ENCODE measurements around the gene B4GALNT3.

Gene B4GALNT3

GRCh38 chr12:510071-510825, 50.5 kb downstream of the B4GALNT3 start:
- DNase-seq: no peak

GRCh38 chr12:512933-513332, 53.2 kb downstream of the B4GALNT3 start:
- no peak for DNase-seq

- no peak for DNase-seq
These were observed 53.7 kb downstream of the B4GALNT3 start for GRCh38 chr12:513446-513845.

- DNase-seq: no peak
These were observed 57.8 kb downstream of the B4GALNT3 start for GRCh38 chr12:517538-517937.

- DNase-seq: no peak
These were observed 60.4 kb downstream of the B4GALNT3 start for GRCh38 chr12:520119-520518.

DNA sequence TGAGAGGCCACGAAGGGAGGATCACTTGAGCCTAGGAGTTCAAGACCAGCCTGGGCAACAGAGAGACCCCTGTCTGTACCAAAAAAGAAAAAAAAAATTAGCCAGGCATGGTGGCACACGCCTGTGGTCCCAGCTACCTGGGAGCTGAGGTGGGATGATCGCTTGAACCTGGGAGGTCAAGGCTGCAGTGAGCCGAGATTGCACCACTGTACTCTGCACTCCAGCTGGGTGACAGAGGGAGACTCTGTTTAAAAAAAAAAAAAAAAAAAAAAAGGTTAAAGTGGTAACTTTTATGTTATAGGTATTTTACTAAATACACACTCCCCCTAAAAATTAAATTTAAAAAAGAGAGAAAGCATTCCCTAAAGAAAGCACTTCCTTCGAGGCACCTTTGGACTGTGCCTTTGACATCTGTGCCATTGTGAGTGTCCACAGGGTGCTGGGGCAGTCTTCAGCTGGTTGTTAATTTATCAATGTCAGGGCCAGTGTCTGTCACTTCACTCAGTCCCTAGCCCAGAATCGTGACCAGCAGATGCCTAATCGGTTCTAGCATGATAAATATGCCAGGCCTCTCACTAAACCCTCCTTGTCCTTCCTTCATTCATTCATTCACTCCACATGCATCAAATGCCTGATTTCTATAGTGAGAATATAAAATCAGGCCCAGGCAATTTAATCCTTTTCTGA, 63.1 kb downstream of the B4GALNT3 start:
- no peak for DNase-seq

DNA sequence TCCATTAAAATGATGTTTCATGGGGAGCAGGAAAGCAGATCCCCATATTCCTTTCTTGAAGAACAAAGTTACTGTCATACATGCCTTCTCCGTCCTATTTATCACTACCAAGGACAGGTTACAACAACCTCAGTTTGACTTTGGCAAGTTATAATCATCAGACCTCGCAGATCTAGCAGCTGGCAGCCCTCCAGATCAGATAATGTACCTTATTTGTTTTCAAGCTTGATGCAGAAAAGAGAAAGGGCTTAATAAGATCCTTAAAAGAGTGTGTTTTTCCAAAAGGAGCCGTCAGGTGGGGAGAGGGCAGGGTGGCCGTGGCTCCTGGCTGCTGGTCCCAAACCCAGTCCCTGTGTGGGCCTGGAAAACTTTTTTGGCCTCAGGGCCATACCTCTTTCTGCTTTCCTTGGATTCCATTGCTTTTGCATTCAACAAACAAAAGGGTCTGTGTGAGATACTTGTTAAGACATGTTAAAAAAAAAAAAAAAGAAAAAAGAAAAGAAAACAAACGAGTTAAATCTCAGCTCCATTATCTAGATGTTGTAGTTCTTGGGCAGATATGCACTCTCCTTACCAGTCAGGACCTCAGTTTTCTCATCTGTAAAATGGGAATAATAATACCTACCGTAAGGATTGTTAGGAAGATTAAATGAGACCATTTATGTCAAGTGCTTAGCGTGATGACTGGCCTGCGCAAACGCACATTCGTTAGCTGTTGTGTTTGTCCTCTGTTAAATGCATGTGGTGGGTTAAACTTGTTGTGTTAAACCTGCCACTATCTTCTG, 64.6 kb downstream of the B4GALNT3 start:
- no peak for DNase-seq

DNA sequence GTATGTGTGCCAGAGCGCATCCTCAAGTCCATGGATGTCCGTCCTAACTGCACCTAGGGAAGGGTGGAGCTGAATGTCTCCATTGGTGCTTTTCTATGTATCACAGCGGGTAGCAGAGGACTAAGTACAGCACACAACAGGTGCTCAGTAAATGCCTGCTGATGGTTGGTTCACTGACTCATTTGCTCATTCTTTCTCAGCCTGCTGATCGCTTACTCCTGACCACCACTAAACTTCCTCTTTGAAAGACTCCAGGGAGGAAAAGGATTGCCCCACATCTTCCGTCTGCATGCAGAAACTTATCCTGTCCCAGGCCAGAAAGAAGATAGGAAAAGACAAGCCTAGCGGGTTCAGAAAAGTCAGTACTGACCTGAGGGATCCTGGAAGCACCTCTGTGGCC, 66.3 kb downstream of the B4GALNT3 start:
- no peak for DNase-seq

- DNase-seq: no peak
These were observed 67.5 kb downstream of the B4GALNT3 start for GRCh38 chr12:527241-527640.

GRCh38 chr12:527729-528128, 68.0 kb downstream of the B4GALNT3 start:
- no peak for DNase-seq

GRCh38 chr12:530308-530707, 70.6 kb downstream of the B4GALNT3 start:
- DNase-seq: no peak

GRCh38 chr12:530821-531220, 71.1 kb downstream of the B4GALNT3 start:
- DNase-seq: no peak

- no peak for DNase-seq
These were observed 72.3 kb downstream of the B4GALNT3 start for GRCh38 chr12:531951-532585.

DNA sequence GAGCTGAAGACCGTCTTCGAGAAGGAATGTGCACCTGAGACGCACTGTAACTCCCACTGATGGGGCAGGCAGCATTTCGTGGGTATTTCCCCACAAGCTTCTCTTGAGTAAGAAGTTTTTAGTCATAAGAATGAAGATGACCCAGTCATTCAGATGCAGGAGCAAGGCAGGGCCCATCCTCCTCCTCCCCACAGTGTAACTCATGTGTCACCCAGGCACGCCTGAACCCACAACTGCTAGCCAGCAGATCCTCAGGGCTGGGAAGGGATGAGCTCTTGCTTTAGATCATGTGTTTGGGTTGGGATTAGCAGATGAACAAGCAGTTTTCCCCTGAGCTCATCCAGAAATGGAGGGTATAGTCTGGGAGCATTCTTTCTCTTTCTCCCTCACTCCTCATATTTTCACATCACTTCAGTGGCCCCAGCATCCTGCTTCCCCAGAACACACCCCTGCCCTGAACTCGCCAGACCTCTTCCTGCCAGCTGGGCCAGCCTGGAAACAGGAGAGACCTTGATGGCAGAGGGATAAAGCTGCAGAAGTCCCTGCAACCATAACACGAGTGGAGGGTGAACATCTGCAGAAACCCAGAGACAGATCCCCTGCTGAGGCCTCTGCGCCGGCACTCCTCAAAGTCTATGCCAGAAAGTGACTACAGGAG, 73.3 kb downstream of the B4GALNT3 start:
- no peak for DNase-seq

DNA sequence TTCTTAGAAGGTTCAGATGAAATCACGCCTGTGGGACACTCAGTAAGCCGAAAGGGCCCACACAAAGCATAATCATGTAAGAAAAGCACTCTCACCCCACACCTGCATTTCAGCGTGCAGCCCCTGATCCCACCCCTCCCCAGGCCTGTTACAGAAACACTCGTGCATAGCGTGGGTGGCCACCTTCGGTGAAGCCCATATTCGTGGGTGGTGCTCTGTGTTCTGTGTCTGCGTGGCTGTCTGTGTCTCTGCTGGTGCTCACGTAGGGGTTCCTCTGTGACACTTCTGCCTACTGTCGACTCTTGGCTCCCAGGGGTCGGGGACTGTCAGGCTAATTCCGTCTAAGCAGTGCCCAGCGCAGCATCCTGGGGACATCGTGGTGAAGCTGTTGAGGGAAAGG, 74.0 kb downstream of the B4GALNT3 start:
- no peak for DNase-seq

DNA sequence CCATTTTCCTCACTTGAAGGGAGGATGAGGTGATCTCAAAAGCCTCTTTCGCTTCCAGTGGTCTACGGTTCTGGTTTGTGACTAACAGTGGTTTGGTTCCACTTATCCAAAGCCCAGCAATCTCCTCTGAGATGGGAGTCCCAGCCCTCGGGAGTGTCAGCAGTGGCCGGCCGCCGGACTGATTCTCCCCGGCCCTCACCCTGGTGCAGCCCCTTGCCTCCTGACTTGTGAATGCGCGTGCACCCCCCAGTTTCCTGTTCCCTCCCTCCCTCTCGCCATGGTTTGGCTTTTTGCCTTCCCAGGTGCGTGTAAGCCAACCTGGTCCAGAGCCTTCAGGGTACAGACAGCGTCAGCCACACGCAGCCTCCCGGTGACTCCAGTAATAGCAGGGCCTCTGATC, 74.5 kb downstream of the B4GALNT3 start:
- DNase-seq: no peak

DNA sequence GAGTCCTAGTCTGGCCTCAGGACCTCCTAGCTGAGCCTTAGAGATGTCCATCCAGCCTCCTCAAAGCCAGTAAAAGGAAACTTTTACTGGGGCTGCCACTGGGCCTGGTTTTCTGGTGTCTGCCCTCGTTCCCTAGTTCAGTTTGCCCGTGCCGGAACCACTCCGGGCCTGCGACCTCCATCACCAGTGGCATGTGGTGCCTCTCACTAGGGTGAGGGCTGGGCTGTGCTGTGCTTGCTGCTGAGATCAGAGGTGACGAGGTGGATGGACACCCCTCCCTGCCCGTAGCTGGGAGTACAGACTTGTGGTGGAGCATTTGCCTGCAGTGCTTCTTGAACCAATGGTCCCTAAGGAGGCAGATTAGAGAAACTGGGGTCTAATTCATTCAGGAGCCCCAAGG, 75.7 kb downstream of the B4GALNT3 start:
- no peak for DNase-seq

DNA sequence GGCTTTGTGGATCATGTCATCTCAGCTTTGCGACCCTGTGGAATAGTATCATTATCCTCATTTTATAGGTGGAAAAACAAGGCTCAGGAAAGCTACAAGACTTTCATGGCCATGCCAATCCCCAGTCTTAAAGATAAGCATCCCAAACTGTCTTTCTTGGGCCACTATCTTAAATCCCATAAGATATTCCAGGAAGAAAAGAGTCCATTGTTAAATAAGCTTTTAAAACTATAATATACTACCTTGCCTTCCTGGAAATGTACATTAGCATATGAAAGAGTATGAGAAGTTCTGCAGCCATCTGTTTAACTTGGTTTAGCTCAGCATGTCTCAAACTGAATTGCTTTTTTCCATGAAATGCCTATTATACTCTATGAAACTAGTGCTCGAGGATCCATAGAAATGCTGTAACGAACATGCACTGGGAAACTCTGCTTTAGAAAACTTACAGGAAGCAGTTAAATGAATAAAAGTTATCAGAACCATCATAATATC, 77.1 kb downstream of the B4GALNT3 start:
- DNase-seq: no peak

DNA sequence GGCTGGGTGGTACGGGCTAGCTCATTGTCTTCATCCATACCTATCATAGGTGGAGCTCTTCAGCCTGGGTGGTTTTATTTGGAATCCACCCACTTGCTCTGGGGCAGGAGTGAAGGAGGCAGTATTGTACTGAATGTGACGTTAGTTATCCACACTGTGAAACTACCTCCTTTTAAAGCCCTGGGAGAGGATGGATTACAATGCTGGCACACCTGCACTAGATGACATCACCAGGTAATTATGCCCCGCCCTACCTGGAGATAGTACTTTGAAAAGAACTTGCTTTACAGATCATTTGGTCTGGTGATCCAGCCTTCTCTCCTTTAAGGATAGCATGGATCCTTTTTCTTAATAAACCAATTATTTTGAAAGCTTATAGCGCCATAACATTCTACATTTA, 78.0 kb downstream of the B4GALNT3 start:
- no peak for DNase-seq

GRCh38 chr12:538731-539539, 79.2 kb downstream of the B4GALNT3 start:
- no peak for DNase-seq

DNA sequence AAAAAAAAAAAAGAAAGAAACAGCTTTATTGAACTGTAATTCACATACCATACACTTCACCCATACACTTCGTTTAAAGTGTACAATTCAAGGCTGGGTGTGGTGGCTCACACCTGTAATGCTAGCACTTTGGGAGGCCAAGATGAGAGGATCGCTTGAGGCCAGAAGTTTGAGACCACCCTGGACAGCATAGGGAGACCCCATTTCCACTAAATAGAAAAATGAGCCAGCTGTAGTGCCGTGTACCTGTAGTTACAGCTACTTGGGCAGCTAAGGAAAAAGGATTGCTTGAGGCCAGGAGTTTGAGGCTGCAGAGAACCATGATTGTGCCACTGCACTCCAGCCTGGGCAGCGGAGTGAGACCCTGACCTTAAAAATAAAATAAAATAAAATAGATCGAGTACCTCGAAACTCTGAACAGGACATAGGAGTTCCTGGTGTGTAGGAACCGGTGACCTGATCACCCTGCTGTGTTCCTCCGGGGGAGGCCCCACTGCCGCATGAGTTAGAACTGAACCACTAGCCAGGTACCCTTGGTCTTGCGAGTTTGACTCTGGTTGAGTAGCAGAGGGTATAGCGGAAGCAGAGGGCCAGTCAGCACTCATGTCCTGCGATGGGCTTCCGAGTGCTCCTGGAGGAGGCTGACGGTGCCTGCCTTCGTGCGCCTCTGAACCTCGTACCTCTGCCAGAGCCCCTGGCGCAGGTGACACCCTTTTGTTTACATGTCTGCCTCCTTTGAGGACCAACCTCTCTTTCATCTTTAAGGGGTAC, 80.0 kb downstream of the B4GALNT3 start:
- no peak for DNase-seq
